Ishikawa (cell line): ENCODE results near the gene KIF26B.

Experiments used
- CEBPB ChIP-seq: IDR thresholded peaks from 2 replicates; pipeline ENCODE4 v1.6.1; 2012
- CREB1 ChIP-seq: IDR thresholded peaks from 2 replicates; pipeline ENCODE4 v1.6.1; 2012; ENCODE audit warnings: low read depth
- EGR1 ChIP-seq: IDR thresholded peaks from 2 replicates; pipeline ENCODE4 v1.6.1; 2012
- EP300 ChIP-seq: IDR thresholded peaks from 2 replicates; pipeline ENCODE4 v1.6.1; 2012; ENCODE audit warnings: borderline replicate concordance
- FOXM1 ChIP-seq: IDR thresholded peaks from 2 replicates; pipeline ENCODE4 v1.6.1; 2012; ENCODE audit warnings: low read depth, borderline replicate concordance
- NFIC ChIP-seq: IDR thresholded peaks from 2 replicates; pipeline ENCODE4 v1.6.1; 2012
- RAD21 ChIP-seq: IDR thresholded peaks from 2 replicates; pipeline ENCODE4 v1.6.1; 2012; ENCODE audit warnings: low read depth
- TAF1 ChIP-seq: IDR thresholded peaks from 2 replicates; pipeline ENCODE4 v1.6.1; 2012; ENCODE audit warnings: low read depth, mild to moderate bottlenecking
- TCF12 ChIP-seq: IDR thresholded peaks from 2 replicates; pipeline ENCODE4 v1.6.1; 2012; ENCODE audit warnings: low read depth
- TEAD4 ChIP-seq: IDR thresholded peaks from 2 replicates; pipeline ENCODE4 v1.6.1; 2012
- YY1 ChIP-seq: IDR thresholded peaks from 2 replicates; pipeline ENCODE4 v1.6.1; 2012; ENCODE audit warnings: low read depth
- ZBTB7A ChIP-seq: IDR thresholded peaks from 2 replicates; pipeline ENCODE4 v1.6.1; 2012; ENCODE audit warnings: low read depth
- TF ChIP-seq, protein P1 (sequence below): IDR thresholded peaks from 2 replicates; pipeline ENCODE4 v1.6.1; 2012
- TF ChIP-seq, protein P2 (sequence below): IDR thresholded peaks from 2 replicates; pipeline ENCODE4 v1.6.1; 2012; ENCODE audit warnings: low read depth, mild to moderate bottlenecking
- TF ChIP-seq, protein P3 (sequence below): IDR thresholded peaks from 2 replicates; pipeline ENCODE4 v1.6.1; 2012

KIF26B gene

DNA sequence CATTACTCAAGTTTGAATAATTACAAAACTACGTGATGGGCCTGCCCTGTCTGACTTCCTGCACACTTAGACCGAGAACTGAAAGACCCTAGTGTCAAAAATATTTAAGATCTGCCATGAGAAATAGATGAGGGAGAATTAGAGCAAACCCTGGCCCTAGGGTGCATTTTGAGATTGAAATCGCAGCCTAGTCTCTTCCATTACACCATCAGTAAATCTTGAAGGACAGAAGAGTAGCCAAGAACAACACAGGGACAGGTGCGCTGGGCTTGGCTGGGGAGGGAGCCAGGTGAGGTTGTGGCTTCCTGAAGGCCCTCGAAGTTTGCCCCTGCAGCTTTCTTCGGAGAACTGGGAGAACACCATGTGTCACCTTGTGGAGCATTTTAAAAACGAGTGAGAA is 36.7 kb upstream of the KIF26B start:
- TF ChIP-seq TEAD4 (no peak), YY1 (no peak), RAD21 (no peak), CREB1 (no peak), ZBTB7A (no peak), FOXM1 (no peak), EGR1 (no peak), EP300 (no peak), CEBPB (no peak), NFIC (no peak), TAF1 (no peak), TCF12 (no peak)
- TF ChIP-seq, protein P1, sequence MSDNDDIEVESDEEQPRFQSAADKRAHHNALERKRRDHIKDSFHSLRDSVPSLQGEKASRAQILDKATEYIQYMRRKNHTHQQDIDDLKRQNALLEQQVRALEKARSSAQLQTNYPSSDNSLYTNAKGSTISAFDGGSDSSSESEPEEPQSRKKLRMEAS: no peak
- TF ChIP-seq, protein P2, sequence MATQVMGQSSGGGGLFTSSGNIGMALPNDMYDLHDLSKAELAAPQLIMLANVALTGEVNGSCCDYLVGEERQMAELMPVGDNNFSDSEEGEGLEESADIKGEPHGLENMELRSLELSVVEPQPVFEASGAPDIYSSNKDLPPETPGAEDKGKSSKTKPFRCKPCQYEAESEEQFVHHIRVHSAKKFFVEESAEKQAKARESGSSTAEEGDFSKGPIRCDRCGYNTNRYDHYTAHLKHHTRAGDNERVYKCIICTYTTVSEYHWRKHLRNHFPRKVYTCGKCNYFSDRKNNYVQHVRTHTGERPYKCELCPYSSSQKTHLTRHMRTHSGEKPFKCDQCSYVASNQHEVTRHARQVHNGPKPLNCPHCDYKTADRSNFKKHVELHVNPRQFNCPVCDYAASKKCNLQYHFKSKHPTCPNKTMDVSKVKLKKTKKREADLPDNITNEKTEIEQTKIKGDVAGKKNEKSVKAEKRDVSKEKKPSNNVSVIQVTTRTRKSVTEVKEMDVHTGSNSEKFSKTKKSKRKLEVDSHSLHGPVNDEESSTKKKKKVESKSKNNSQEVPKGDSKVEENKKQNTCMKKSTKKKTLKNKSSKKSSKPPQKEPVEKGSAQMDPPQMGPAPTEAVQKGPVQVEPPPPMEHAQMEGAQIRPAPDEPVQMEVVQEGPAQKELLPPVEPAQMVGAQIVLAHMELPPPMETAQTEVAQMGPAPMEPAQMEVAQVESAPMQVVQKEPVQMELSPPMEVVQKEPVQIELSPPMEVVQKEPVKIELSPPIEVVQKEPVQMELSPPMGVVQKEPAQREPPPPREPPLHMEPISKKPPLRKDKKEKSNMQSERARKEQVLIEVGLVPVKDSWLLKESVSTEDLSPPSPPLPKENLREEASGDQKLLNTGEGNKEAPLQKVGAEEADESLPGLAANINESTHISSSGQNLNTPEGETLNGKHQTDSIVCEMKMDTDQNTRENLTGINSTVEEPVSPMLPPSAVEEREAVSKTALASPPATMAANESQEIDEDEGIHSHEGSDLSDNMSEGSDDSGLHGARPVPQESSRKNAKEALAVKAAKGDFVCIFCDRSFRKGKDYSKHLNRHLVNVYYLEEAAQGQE: no peak
- TF ChIP-seq, protein P3, sequence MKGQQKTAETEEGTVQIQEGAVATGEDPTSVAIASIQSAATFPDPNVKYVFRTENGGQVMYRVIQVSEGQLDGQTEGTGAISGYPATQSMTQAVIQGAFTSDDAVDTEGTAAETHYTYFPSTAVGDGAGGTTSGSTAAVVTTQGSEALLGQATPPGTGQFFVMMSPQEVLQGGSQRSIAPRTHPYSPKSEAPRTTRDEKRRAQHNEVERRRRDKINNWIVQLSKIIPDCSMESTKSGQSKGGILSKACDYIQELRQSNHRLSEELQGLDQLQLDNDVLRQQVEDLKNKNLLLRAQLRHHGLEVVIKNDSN: no peak

DNA sequence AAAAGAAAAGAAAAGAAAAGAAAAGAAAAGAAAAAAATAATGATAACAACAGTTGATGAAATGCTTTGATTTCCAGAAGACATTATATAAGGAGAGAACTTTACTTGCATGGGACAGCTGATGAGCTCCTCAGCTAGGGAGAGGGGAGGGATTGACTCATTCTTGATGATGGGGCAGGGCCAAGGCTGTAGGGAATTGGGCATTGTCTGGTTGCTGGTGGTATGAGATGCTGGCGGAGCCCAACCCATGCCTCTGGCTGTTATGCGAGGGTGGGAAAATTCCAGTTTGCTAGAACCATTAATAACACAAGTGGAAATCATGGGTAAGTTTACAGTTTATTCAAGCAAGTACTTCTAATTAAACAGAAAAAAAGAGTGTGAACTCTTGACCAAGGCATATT is 36.0 kb upstream of the KIF26B start:
- TF ChIP-seq, protein P3: no peak
- TF ChIP-seq, protein P2: no peak
- TF ChIP-seq EP300 (no peak), CEBPB (no peak), FOXM1 (no peak), TCF12 (no peak), NFIC (no peak)
- TF ChIP-seq, protein P1: no peak

DNA sequence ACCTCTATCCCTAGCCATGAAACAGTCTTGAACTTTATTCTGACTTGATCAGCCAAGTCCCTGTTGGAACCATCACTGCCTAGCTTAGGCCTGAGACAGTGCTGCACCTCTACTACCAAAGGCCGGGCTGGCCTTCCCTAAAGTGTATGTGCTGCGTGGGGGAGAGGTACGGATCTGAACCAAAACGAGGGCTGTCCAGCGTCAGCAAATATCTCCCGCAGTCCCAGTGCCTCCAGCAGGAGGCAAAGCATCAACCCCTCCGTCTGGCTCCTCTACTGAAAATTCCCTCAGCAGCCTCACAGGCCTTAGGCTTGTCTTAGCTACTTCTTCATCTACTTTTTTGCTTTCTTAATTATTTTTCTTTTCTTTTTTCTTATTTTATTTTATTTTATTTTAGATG is 33.3 kb upstream of the KIF26B start:
- TF ChIP-seq ZBTB7A (no peak), EGR1 (no peak), CEBPB (no peak), TEAD4 (no peak), YY1 (no peak), TCF12 (no peak), NFIC (no peak)
- TF ChIP-seq, protein P2: no peak
- TF ChIP-seq, protein P3: no peak

DNA sequence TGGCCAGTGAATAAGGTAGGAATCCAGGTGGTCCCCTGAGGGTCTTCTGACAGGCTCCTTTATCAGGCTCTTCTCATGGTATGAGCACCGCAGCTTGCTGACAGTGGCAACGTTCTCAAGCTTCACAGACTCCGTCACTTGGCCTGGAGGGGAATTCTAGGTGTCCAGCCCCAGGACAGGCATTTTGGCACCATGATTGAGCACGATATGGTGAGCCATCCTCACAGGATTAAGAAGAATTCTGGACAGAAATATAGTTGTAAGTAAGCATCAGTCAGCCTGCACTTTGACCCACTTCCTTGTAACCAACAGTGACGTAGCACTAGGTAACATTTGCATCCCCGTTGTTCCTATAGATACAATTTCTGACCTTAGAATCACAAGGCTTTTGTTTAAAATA is 30.5 kb upstream of the KIF26B start:
- TF ChIP-seq, protein P3: no peak
- TF ChIP-seq TEAD4 (no peak), EGR1 (no peak), RAD21 (no peak), EP300 (no peak), TCF12 (no peak), CEBPB (no peak), YY1 (no peak), ZBTB7A (no peak), TAF1 (no peak), CREB1 (no peak), FOXM1 (no peak), NFIC (no peak)
- TF ChIP-seq, protein P2: no peak
- TF ChIP-seq, protein P1: no peak
